ENCODE measurements around the gene NEO1.

NEO1 gene

GRCh38 chr15:73051807-73052652 is at the start of gene NEO1:
TSS of gene NEO1 (plus strand) at chr15:73052463. CDS start at chr15:73052676, 213 bp downstream.
- DNase-seq: peak; percentile 87

GRCh38 chr15:73004462-73004861 is 47.8 kb upstream of the NEO1 start:
- no peak for DNase-seq

- no peak for DNase-seq
These were observed 47.2 kb upstream of the NEO1 start for GRCh38 chr15:73005032-73005431.

GRCh38 chr15:73005446-73005845 is 46.8 kb upstream of the NEO1 start:
- no peak for DNase-seq

- DNase-seq: no peak
These were observed 45.7 kb upstream of the NEO1 start for GRCh38 chr15:73006523-73006922.

GRCh38 chr15:73009066-73010056 is 42.9 kb upstream of the NEO1 start:
- DNase-seq: no peak

GRCh38 chr15:73010154-73011152 is 41.8 kb upstream of the NEO1 start:
- DNase-seq: no peak

- DNase-seq: no peak
These were observed 37.4 kb upstream of the NEO1 start for GRCh38 chr15:73014904-73015303.

GRCh38 chr15:73015493-73015892 is 36.8 kb upstream of the NEO1 start:
- no peak for DNase-seq

GRCh38 chr15:73017987-73018386 is 34.3 kb upstream of the NEO1 start:
- no peak for DNase-seq

GRCh38 chr15:73019154-73019553 is 33.1 kb upstream of the NEO1 start:
- no peak for DNase-seq

GRCh38 chr15:73019601-73020146 is 32.6 kb upstream of the NEO1 start:
- DNase-seq: no peak

GRCh38 chr15:73021139-73021621 is 31.1 kb upstream of the NEO1 start:
- DNase-seq: no peak

GRCh38 chr15:73022161-73022560 is 30.1 kb upstream of the NEO1 start:
- DNase-seq: no peak

- no peak for DNase-seq
These were observed 29.2 kb upstream of the NEO1 start for GRCh38 chr15:73023071-73023470.

GRCh38 chr15:73024168-73024567 is 28.1 kb upstream of the NEO1 start:
- DNase-seq: no peak

- no peak for DNase-seq
These were observed 25.7 kb upstream of the NEO1 start for GRCh38 chr15:73026511-73027054.

- no peak for DNase-seq
These were observed 24.2 kb upstream of the NEO1 start for GRCh38 chr15:73028031-73028430.

GRCh38 chr15:73028831-73029451 is 23.3 kb upstream of the NEO1 start:
- no peak for DNase-seq

GRCh38 chr15:73030122-73030679 is 22.1 kb upstream of the NEO1 start:
- no peak for DNase-seq

- no peak for DNase-seq
These were observed 20.6 kb upstream of the NEO1 start for GRCh38 chr15:73031648-73032047.

All from NCI-H226 (cell line).